H1 (cell line): ENCODE measurements around the gene FBXO41. TPM values are rescaled to one million over a fixed set of nuclear protein-coding genes. Genes with fewer than 3 reads are reported as not detected.
A peak's percentile ranks its signal among the peaks of the same experiment; 100 is the strongest.

Source experiments
- CTCF ChIA-PET: fragments of 300-600 bp; sonication (Branson Sonifier 250); formaldehyde crosslinking; loops from one replicate; lab custom pipeline; 2021; ENCODE audit not compliant: partially characterized antibody; lab: Charles Lee
- POLR2A ChIA-PET: fragments of 300-600 bp; sonication (Branson Sonifier 250); formaldehyde crosslinking; loops from one replicate; lab custom pipeline; 2021; ENCODE audit warnings: inconsistent platforms; ENCODE audit not compliant: partially characterized antibody; lab: Charles Lee
- DNase-seq, 2 experiments: peaks; one replicate each; pipeline versions ENCODE4 v3.0.0 to v3.0.0-alpha.2; 2010 to 2022; ENCODE audit warnings: low spot score in 2 of 2, low read depth in 1 of 2, mixed read lengths in 1 of 2
- FAIRE-seq: peaks from 2 replicates; lab custom pipeline; 2011; peaks lifted over from hg19 to GRCh38; lab: Jason Lieb, UNC
- H2AFZ ChIP-seq: 2 replicates; pipeline ENCODE4 v1.8.1; 2012; ENCODE audit warnings: low read length, inconsistent platforms
- H2AK5ac ChIP-seq: 2 replicates; pipeline ENCODE4 v1.6.1; 2013; ENCODE audit warnings: low read depth, low read length
- H2BK120ac ChIP-seq: replicated peaks from 2 replicates; pipeline ENCODE3; 2013; ENCODE audit warnings: low read depth, low read length, inconsistent platforms
- H2BK12ac ChIP-seq: 2 replicates; pipeline ENCODE4 v1.6.1; 2013; ENCODE audit warnings: low read depth, low read length
- H2BK15ac ChIP-seq: 2 replicates; pipeline ENCODE4 v1.6.1; 2013; ENCODE audit warnings: low read length
- H2BK20ac ChIP-seq: 2 replicates; pipeline ENCODE4 v1.6.1; 2013; ENCODE audit warnings: low read length
- H2BK5ac ChIP-seq: 2 replicates; pipeline ENCODE4 v1.6.1; 2013; ENCODE audit warnings: low read depth, low read length
- H3K14ac ChIP-seq: 2 replicates; pipeline ENCODE4 v1.6.1; 2013; ENCODE audit warnings: inconsistent platforms; ENCODE audit not compliant: insufficient read length
- H3K18ac ChIP-seq: 2 replicates; pipeline ENCODE4 v1.6.1; 2013; ENCODE audit warnings: low read length; ENCODE audit errors: extremely low read depth
- H3K23ac ChIP-seq: 2 replicates; pipeline ENCODE4 v1.6.1; 2013; ENCODE audit warnings: inconsistent platforms; ENCODE audit not compliant: insufficient read length
- H3K23me2 ChIP-seq: 2 replicates; pipeline ENCODE4 v1.6.1; 2013; ENCODE audit warnings: low read depth, low read length
- H3K27ac ChIP-seq: 2 replicates; pipeline ENCODE4 v1.6.1; 2011; ENCODE audit warnings: low read depth, low read length, inconsistent platforms
- H3K27me3 ChIP-seq, 4 experiments: replicated peaks in 1 of 4; 1 replicate in 1 of 4; 2 replicates in 3 of 4; pipeline versions ENCODE4 v1.6.1 to v1.8.1; 2011 to 2013; ENCODE audit warnings: low read length in 3 of 4, mild to moderate bottlenecking in 3 of 4, inconsistent platforms in 2 of 4, mixed read lengths in 2 of 4, moderate library complexity in 1 of 4; ENCODE audit not compliant: control insufficient read depth in 3 of 4, insufficient read depth in 3 of 4; ENCODE audit errors: extremely low read depth in 1 of 4
- H3K36me3 ChIP-seq, 4 experiments: 2 replicates each; pipeline versions ENCODE4 v1.6.1 to v1.8.1; 2011 to 2013; ENCODE audit warnings: mild to moderate bottlenecking in 4 of 4, low read length in 3 of 4, moderate library complexity in 2 of 4, control low read depth in 1 of 4, inconsistent platforms in 1 of 4; ENCODE audit not compliant: insufficient read depth in 4 of 4, control insufficient read depth in 2 of 4
- H3K4ac ChIP-seq: replicated peaks from 2 replicates; pipeline ENCODE3; 2013; ENCODE audit warnings: low read length, low read depth, mixed read lengths, inconsistent platforms; ENCODE audit not compliant: insufficient read length
- H3K4me1 ChIP-seq, 4 experiments: replicated peaks in 1 of 4; 1 replicate in 1 of 4; 2 replicates in 3 of 4; pipeline versions ENCODE4 v1.6.1 to v1.8.1; 2011 to 2013; ENCODE audit warnings: low read length in 3 of 4, inconsistent platforms in 2 of 4, mixed read lengths in 1 of 4; ENCODE audit not compliant: insufficient read depth in 4 of 4, control insufficient read depth in 3 of 4
- H3K4me2 ChIP-seq, 2 experiments: 2 replicates each; pipeline versions ENCODE4 v1.6.1 to v1.8.1; 2011 to 2013; ENCODE audit warnings: low read depth in 2 of 2, low read length in 2 of 2, control low read depth in 1 of 2, inconsistent platforms in 1 of 2, mild to moderate bottlenecking in 1 of 2; ENCODE audit not compliant: insufficient read depth in 1 of 2
- H3K4me3 ChIP-seq, 4 experiments: fragments of 200-600, 300-600 bp in 1 of 4; sonication (generic), shearing (Covaris generic), sonication (Bioruptor Twin) in 1 of 4; 2 replicates each; pipeline versions ENCODE4 v1.5.1 to v1.8.1; 2011 to 2016; ENCODE audit warnings: low read length in 4 of 4, low read depth in 3 of 4, control low read depth in 2 of 4, inconsistent platforms in 2 of 4, mild to moderate bottlenecking in 2 of 4, mixed read lengths in 1 of 4, moderate library complexity in 1 of 4; ENCODE audit not compliant: insufficient read depth in 2 of 4; ENCODE audit errors: extremely low read depth in 1 of 4
- H3K56ac ChIP-seq: replicated peaks from 2 replicates; pipeline ENCODE3; 2013; ENCODE audit warnings: low read depth, mild to moderate bottlenecking, mixed read lengths, low read length, inconsistent platforms; ENCODE audit not compliant: insufficient read length
- H3K79me1 ChIP-seq: 2 replicates; pipeline ENCODE4 v1.6.1; 2013; ENCODE audit warnings: low read depth, low read length, control low read depth
- H3K79me2 ChIP-seq, 2 experiments: 2 replicates each; pipeline versions ENCODE4 v1.6.1 to v1.8.1; 2012 to 2013; ENCODE audit warnings: low read length in 2 of 2, mild to moderate bottlenecking in 2 of 2, inconsistent platforms in 1 of 2; ENCODE audit not compliant: insufficient read depth in 2 of 2, control insufficient read depth in 1 of 2
- H3K9ac ChIP-seq, 4 experiments: replicated peaks in 1 of 4; 1 replicate in 1 of 4; 2 replicates in 3 of 4; pipeline versions ENCODE4 v1.6.1 to v1.8.1; 2011 to 2013; ENCODE audit warnings: low read depth in 3 of 4, low read length in 3 of 4, control low read depth in 2 of 4, mild to moderate bottlenecking in 2 of 4, moderate library complexity in 2 of 4, inconsistent platforms in 1 of 4; ENCODE audit errors: extremely low read depth in 1 of 4
- H3K9me3 ChIP-seq, 2 experiments: 2 replicates each; pipeline versions ENCODE4 v1.6.1 to v1.8.1; 2012 to 2013; ENCODE audit warnings: mild to moderate bottlenecking in 2 of 2, moderate library complexity in 2 of 2, control low read depth in 1 of 2, inconsistent platforms in 1 of 2, low read depth in 1 of 2, low read length in 1 of 2, mixed read lengths in 1 of 2; ENCODE audit not compliant: insufficient read depth in 2 of 2
- H4K20me1 ChIP-seq, 2 experiments: replicated peaks in 1 of 2; 2 replicates each; pipeline versions ENCODE3 to v1.8.1; 2011 to 2013; ENCODE audit warnings: inconsistent platforms in 2 of 2, low read length in 2 of 2, mild to moderate bottlenecking in 1 of 2; ENCODE audit not compliant: insufficient read depth in 2 of 2, control insufficient read depth in 1 of 2
- H4K5ac ChIP-seq: 2 replicates; pipeline ENCODE4 v1.6.1; 2013; ENCODE audit warnings: low read length, low read depth, mixed read lengths, inconsistent platforms; ENCODE audit not compliant: insufficient read length
- H4K8ac ChIP-seq: 2 replicates; pipeline ENCODE4 v1.8.0; 2013; ENCODE audit warnings: mild to moderate bottlenecking, moderate library complexity, low read length, inconsistent platforms; ENCODE audit not compliant: insufficient read depth; ENCODE audit errors: extremely low read depth
- H4K91ac ChIP-seq: replicated peaks from 2 replicates; pipeline ENCODE3; 2013; ENCODE audit warnings: low read length, mixed read lengths, inconsistent platforms; ENCODE audit not compliant: insufficient read length
- CHD1 ChIP-seq: IDR thresholded peaks from 2 replicates; pipeline ENCODE4 v1.6.1; 2012; ENCODE audit warnings: low read depth, low read length, improper control_type of control experiment
- EGR1 ChIP-seq: IDR thresholded peaks from 2 replicates; pipeline ENCODE4 v1.6.1; 2011; ENCODE audit warnings: low read depth, low read length, borderline replicate concordance
- JUN ChIP-seq: IDR thresholded peaks from 2 replicates; pipeline ENCODE4 v1.6.1; 2011; ENCODE audit warnings: low read depth, mild to moderate bottlenecking, improper control_type of control experiment, low read length
- KDM5A ChIP-seq: fragments of 200-600 bp; IDR thresholded peaks from 2 replicates; pipeline ENCODE4 v1.7.1; 2012; ENCODE audit warnings: mild to moderate bottlenecking, low read length, inconsistent platforms, mixed read lengths
- POLR2AphosphoS5 ChIP-seq: IDR thresholded peaks from 2 replicates; pipeline ENCODE4 v1.6.1; 2011; ENCODE audit warnings: low read depth, low read length
- SIRT6 ChIP-seq: IDR thresholded peaks from one replicate; pipeline ENCODE4 v1.7.1; 2012; ENCODE audit warnings: low read length, inconsistent platforms
- SRF ChIP-seq: IDR thresholded peaks from 2 replicates; pipeline ENCODE4 v1.6.1; 2011; ENCODE audit warnings: mild to moderate bottlenecking, low read depth, low read length, moderate library complexity
- WGBS, 2 experiments: shearing (Covaris generic) in 1 of 2; methylation state at CpG; one replicate each; pipeline versions ENCODE4 v1.1.6 to v1.1.7; 2013 to 2015; ENCODE audit warnings: low lambda C conversion rate in 2 of 2, mixed read lengths in 2 of 2, inconsistent platforms in 1 of 2, low coverage in 1 of 2, missing lambda C conversion rate in 1 of 2; ENCODE audit not compliant: insufficient replicate concordance in 2 of 2, insufficient coverage in 1 of 2, insufficient read length in 1 of 2; ENCODE audit errors: extremely low coverage in 1 of 2, missing lambda C conversion rate in 1 of 2; 5-methylcytosine and 5-hydroxymethylcytosine counted together
- polyA plus RNA-seq, 7 experiments: library from polyadenylated mRNA; depleted of rRNA in 3 of 7; stranded (reverse) in 5 of 7; unstranded in 2 of 7; fragments of >200 nt in 5 of 7; fragments of 200-250 nt in 2 of 7; gene quantifications; 1 replicate in 5 of 7; 2 replicates in 1 of 7; 4 replicates in 1 of 7; pipeline versions ENCODE4 v1.2.1 to v1.2.3, GENCODE V29; 2011 to 2013; ENCODE audit warnings: missing spikeins in 2 of 7, mixed read lengths in 2 of 7
- total RNA-seq: library from RNA; stranded (reverse); fragmentation: NEBNext Ultra II Directional; extraction: Animal tissue kit (Norgen Biotek cat#: 25700); gene quantifications from 2 replicates; pipeline ENCODE4 v1.2.1, GENCODE V29; 2021
- TF ChIP-seq, protein P1 (sequence below), 3 experiments: IDR thresholded peaks; 1 replicate in 2 of 3; 2 replicates in 1 of 3; pipeline versions ENCODE4 v1.5.1 to v1.6.1; 2011; ENCODE audit warnings: low read length in 3 of 3, mild to moderate bottlenecking in 3 of 3, inconsistent platforms in 2 of 3, low read depth in 1 of 3, moderate library complexity in 1 of 3; ENCODE audit not compliant: insufficient read depth in 1 of 3; ENCODE audit errors: control extremely low read depth in 1 of 3

FBXO41 gene
- total and polyA plus RNA-seq, 2 of the 8 experiments (the other 6 are each of a cell fraction or from before 2014, with no cell fraction given) = 11.2 to 14.3 TPM

DNA sequence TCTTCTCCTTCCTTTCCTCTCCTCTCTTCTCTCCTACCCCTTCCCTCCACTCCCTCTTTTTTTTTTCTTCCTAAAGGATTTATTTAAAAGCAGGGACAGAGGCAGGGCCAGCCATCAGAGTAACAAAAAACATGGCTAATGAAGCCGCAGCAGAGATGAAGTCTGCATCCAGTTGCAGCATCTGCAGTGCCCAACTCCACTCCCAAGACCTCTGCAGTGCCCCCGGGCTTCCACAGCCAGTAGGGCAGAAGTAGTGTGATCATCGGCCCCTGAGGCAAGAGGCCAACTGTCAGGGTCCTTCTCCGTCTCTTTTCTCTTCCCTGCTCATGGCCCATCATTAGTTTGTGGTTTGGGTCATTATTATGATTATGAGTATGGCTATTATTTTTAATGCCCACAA lies 13.3 kb upstream of the FBXO41 start:
- Histone ChIP-seq H3K23ac (no peak overlapping the region), H3K4ac (no peak overlapping the region), H3K27ac (no peak overlapping the region), H3K18ac (no peak overlapping the region), H3K4me3 (no peak overlapping the region), H2BK15ac (no peak overlapping the region), H4K5ac (no peak overlapping the region), H3K56ac (no peak overlapping the region), H3K4me1 (peaks cover 0 to 4% (median 2%) of the 10 kb centered on the region in 4 experiments; a peak in 4 of 7 replicates), H2AK5ac (no peak overlapping the region), H3K9me3 (no peaks in the 10 kb centered on the region), H2BK12ac (no peak overlapping the region), H3K23me2 (peaks cover 8% of the 10 kb centered on the region), H3K36me3 (no peaks in the 10 kb centered on the region; a peak in 1 of 8 replicates), H2BK120ac (no peak overlapping the region), H3K79me2 (no peaks in the 10 kb centered on the region), H3K79me1 (no peaks in the 10 kb centered on the region), H2BK20ac (no peak overlapping the region), H4K8ac (no peak overlapping the region), H2BK5ac (no peak overlapping the region), H2AFZ (no peak overlapping the region), H3K14ac (no peak overlapping the region), H3K27me3 (peaks cover 11 to 40% (median 29%) of the 10 kb centered on the region in 4 experiments), H3K4me2 (no peak overlapping the region), H3K9ac (no peak overlapping the region), H4K91ac (no peak overlapping the region), H4K20me1 (peaks cover 2 to 4% of the 10 kb centered on the region in 2 experiments)
- FAIRE-seq = no peak
- WGBS, 2 experiments = 65% methylated on average over 4 of the region's 4 CpGs; no CpG with 5 or more reads in 1 of the 2 experiments
- ChIA-PET CTCF (interaction anchor here (1.2 kb wide), 1 partner anchor 62 kb away, joined by 3 read pairs; no protein-coding TSS in a partner anchor), POLR2A (no interaction called here)
- DNase-seq = no peak
- TF ChIP-seq CHD1 = no peak
- TF ChIP-seq, protein P1, sequence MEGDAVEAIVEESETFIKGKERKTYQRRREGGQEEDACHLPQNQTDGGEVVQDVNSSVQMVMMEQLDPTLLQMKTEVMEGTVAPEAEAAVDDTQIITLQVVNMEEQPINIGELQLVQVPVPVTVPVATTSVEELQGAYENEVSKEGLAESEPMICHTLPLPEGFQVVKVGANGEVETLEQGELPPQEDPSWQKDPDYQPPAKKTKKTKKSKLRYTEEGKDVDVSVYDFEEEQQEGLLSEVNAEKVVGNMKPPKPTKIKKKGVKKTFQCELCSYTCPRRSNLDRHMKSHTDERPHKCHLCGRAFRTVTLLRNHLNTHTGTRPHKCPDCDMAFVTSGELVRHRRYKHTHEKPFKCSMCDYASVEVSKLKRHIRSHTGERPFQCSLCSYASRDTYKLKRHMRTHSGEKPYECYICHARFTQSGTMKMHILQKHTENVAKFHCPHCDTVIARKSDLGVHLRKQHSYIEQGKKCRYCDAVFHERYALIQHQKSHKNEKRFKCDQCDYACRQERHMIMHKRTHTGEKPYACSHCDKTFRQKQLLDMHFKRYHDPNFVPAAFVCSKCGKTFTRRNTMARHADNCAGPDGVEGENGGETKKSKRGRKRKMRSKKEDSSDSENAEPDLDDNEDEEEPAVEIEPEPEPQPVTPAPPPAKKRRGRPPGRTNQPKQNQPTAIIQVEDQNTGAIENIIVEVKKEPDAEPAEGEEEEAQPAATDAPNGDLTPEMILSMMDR (IDR thresholded peaks at IDR 0.05; ENCODE audit: control extremely low read depth in 1 of 3, insufficient read depth in 1 of 3, low read depth in 1 of 3, low read length in 3 of 3) = peak; percentile 5 to 10 (median 9); a peak in 2 of 4 replicates
- no peak for TF ChIP-seq POLR2AphosphoS5
- TF ChIP-seq EGR1 = no peak
- TF ChIP-seq SRF = no peak
- no peak for TF ChIP-seq KDM5A
- TF ChIP-seq JUN = no peak
- TF ChIP-seq SIRT6 = no peak
